GM18526 (cell line): Measurements from ENCODE around the gene SEPHS2.

Source experiments
- POLR2A ChIP-seq: IDR thresholded peaks from 3 replicates; pipeline ENCODE4 v1.6.1; 2011; ENCODE audit not compliant: insufficient read length; ENCODE audit errors: extremely low read depth

The SEPHS2 gene

GRCh38 chr16:30395992-30396585 is 49.6 kb downstream of the SEPHS2 start:
- no peak for TF ChIP-seq POLR2A

- peak; percentile 62 for TF ChIP-seq POLR2A
Measured at GRCh38 chr16:30395155-30395991, 50.3 kb downstream of the SEPHS2 start, which contains the start of gene ZNF48. Gene ZNF48, plus strand, starts transcription at chr16:30395420. Its CDS starts 375 bp downstream, at chr16:30395795.

GRCh38 chr16:30394592-30395154 is 51.0 kb downstream of the SEPHS2 start:
- TF ChIP-seq POLR2A: no peak
